Measurements from ENCODE around the gene CRYBA2. TPM values are rescaled to one million over a fixed set of nuclear protein-coding genes. Genes with fewer than 3 reads are reported as not detected.

The CRYBA2 gene
- total and polyA plus RNA-seq, 2 of the 8 experiments (the other 6 are each of a cell fraction or from before 2014, with no cell fraction given), result not detected

GRCh38 chr2:219030177-219030940 is 37.1 kb upstream of the CRYBA2 start:
- Histone ChIP-seq H4K91ac (replicated peaks; ENCODE audit: insufficient read length, low read length) (no peak overlapping the region), H2BK15ac (ENCODE audit: low read length) (no peak overlapping the region), H2BK5ac (ENCODE audit: low read depth, low read length) (no peak overlapping the region), H3K27ac (ENCODE audit: low read depth, low read length) (no peak overlapping the region), H3K79me1 (ENCODE audit: low read depth, low read length) (no peaks in the 10 kb centered on the region), H3K9me3 (ENCODE audit: insufficient read depth in 2 of 2, low read depth in 1 of 2, low read length in 1 of 2) (no peaks in the 10 kb centered on the region), H3K18ac (ENCODE audit: extremely low read depth, low read length) (no peak overlapping the region), H3K27me3 (replicated peaks in 1 of 4; ENCODE audit: control insufficient read depth in 3 of 4, extremely low read depth in 1 of 4, insufficient read depth in 3 of 4, low read length in 3 of 4) (no peaks in the 10 kb centered on the region; a peak in 1 of 7 replicates), H4K20me1 (replicated peaks in 1 of 2; ENCODE audit: control insufficient read depth in 1 of 2, insufficient read depth in 2 of 2, low read length in 2 of 2) (peaks cover 0 to 2% of the 10 kb centered on the region in 2 experiments), H4K8ac (ENCODE audit: extremely low read depth, insufficient read depth, low read length) (no peak overlapping the region), H2BK120ac (replicated peaks; ENCODE audit: low read depth, low read length) (no peak overlapping the region), H2AK5ac (ENCODE audit: low read depth, low read length) (no peak overlapping the region), H4K5ac (ENCODE audit: insufficient read length, low read depth, low read length) (no peak overlapping the region), H2BK12ac (ENCODE audit: low read depth, low read length) (no peak overlapping the region), H3K14ac (ENCODE audit: insufficient read length) (no peak overlapping the region), H3K4me2 (ENCODE audit: insufficient read depth in 1 of 2, low read depth in 2 of 2, low read length in 2 of 2) (no peak overlapping the region), H3K23me2 (ENCODE audit: low read depth, low read length) (no peaks in the 10 kb centered on the region), H2AFZ (ENCODE audit: low read length) (0 out of 2 replicates have a peak overlapping the region, but pooled peaks have one; percentile 96), H3K79me2 (ENCODE audit: control insufficient read depth in 1 of 2, insufficient read depth in 2 of 2, low read length in 2 of 2) (no peaks in the 10 kb centered on the region), H3K4ac (replicated peaks; ENCODE audit: insufficient read length, low read depth, low read length) (no peak overlapping the region), H2BK20ac (ENCODE audit: low read length) (no peak overlapping the region), H3K36me3 (ENCODE audit: control insufficient read depth in 2 of 4, insufficient read depth in 4 of 4, low read length in 3 of 4) (no peaks in the 10 kb centered on the region), H3K23ac (ENCODE audit: insufficient read length) (no peak overlapping the region), H3K4me1 (replicated peaks in 1 of 4; ENCODE audit: control insufficient read depth in 3 of 4, insufficient read depth in 4 of 4, low read length in 3 of 4) (peaks cover 0 to 3% (median under 1%) of the 10 kb centered on the region in 4 experiments; a peak in 2 of 7 replicates), H3K4me3 (ENCODE audit: extremely low read depth in 1 of 4, insufficient read depth in 2 of 4, low read depth in 3 of 4, low read length in 4 of 4) (no peak overlapping the region), H3K9ac (replicated peaks in 1 of 4; ENCODE audit: extremely low read depth in 1 of 4, low read depth in 3 of 4, low read length in 3 of 4) (no peak overlapping the region), H3K56ac (replicated peaks; ENCODE audit: insufficient read length, low read depth, low read length) (no peak overlapping the region)
- WGBS, 2 experiments (ENCODE audit: extremely low coverage in 1 of 2, insufficient coverage in 1 of 2, insufficient read length in 1 of 2, insufficient replicate concordance in 2 of 2, low coverage in 1 of 2, low lambda C conversion rate in 2 of 2, missing lambda C conversion rate in 1 of 2), result 88% methylated on average over 16 of the region's 16 CpGs; no CpG with 5 or more reads in 1 of the 2 experiments
- POLR2A ChIA-PET (ENCODE audit: partially characterized antibody), result interaction anchor here (1.0 kb wide), 1 partner anchor 9 kb away, joined by 3 read pairs; no protein-coding TSS in a partner anchor
- no peak for TF ChIP-seq CHD2 (IDR thresholded peaks at IDR 0.05; ENCODE audit: low read length)
- FAIRE-seq (no peak), DNase-seq (ENCODE audit: low read depth in 1 of 2, low spot score in 2 of 2) (no peak)
- CTCF ChIA-PET (ENCODE audit: partially characterized antibody), result interaction anchor here (0.6 to 45.5 kb wide), 43 partner anchors 9 to 374 kb away, joined by 3 to 1006 read pairs (median 5); partner anchors contain the start of genes CFAP65, CRYBA2, IHH and NHEJ1
